Fibroblast of skin of right quadriceps (primary cell): ENCODE measurements around the gene ADAM17.
"Not testable (repeated sequence)": the region's sequence is repeated elsewhere in the genome, so short reads cannot be mapped to it uniquely, and the experiment has no call there.

Experiments used
- DNase-seq: peaks from one replicate; pipeline ENCODE4 v3.0.0-alpha.2; 2013

The ADAM17 gene

DNA sequence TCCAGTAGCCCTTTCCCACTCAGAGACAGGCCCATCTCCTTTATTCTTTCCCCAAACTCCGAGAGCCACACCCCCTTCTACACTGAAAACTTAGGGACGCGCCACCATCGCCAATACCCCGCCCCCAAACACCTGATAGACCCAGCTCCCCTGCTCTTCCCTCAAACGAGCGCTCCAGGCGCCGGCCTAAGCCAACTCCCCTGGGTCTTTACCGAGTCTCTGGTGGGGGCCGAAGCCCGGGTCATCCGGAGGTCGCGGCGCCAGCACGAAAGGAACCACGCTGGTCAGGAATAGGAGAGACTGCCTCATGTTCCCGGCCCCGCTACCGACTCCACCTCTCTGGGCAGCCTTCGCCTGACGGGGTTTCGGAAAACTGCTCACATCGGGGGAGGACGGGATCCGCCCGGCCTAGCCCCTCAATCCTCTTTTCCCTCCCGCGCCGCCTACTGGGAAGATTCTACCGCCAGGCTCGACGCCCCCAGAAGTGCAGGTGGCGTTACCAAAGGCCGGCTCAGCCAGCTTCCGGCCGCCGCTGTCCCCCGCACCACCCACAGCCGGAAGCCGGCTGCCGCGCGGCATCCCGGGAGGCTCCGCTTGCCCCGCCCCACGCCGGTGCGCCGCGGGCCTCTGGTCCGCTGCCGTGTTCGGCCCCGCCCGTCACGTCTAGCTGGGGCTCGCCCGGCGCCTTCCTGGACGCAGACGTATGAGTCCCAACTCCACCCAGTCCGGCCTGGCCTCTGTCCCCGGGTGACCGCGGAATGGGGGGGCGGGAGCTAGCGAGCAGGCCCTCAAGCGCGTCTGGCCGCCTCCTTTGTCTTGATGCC lies at the start of gene ADAM17:
ADAM17 (minus strand) TSS at position 534 of the 824 bp plus-strand sequence; CDS start at position 309, 225 bp downstream.
- peak; percentile 96 for DNase-seq

DNA sequence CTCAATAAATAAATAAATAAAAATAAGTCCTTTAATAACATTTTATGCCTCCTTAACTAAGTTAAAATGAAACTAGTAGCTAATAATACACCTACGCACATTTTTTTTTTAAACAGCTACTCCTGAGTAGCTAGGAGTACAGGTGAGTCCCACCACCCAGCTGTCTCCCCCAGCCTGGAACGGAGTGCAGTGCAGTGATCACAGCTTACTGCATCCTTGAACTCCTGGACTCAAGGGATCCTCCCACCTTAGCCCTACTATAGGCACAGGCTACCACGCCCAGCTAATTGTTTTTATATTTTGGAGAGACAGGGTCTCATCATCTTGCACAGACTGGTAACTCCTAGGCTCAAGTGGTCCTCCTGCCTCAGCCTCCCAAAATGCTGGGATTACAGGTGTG lies 46.8 kb upstream of the ADAM17 start:
- DNase-seq, result no peak

DNA sequence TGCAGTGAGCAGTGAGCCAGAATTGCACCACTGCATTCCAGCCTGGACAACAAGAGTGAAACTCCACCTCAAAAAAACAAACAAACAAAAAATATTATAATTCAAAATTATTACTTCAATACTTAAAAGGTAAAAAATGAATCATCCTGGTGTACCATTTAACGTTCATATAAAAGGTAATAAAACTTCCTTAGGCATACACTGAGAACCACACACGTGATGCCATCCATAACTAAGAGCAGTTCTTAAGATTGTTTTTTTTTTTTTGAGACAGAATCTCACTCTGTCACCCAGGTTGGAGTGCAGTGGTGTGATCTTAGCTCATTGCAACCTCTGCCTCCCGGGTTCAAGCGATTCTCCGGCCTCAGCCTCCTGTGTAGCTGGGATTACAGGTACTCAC lies 45.8 kb upstream of the ADAM17 start:
- no peak for DNase-seq

DNA sequence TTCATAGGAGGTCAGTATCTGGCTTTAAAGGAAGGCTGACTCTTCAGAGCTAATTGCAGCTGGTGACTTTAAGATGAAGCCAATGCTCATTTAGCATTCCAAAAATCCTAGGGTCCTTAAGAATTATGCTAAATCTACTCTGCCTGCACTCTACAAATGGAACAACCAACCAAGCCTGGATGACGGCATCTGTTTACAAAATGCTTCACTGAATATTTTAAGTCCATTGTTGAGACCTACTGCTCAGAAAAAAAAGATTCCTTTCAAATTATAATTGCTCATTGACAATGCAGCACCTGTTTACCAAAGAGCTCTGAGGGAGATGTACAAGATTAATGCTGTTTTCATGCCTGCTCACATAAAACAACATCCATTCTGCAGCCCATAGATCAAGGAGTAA lies 43.8 kb upstream of the ADAM17 start:
- DNase-seq, result no peak

DNA sequence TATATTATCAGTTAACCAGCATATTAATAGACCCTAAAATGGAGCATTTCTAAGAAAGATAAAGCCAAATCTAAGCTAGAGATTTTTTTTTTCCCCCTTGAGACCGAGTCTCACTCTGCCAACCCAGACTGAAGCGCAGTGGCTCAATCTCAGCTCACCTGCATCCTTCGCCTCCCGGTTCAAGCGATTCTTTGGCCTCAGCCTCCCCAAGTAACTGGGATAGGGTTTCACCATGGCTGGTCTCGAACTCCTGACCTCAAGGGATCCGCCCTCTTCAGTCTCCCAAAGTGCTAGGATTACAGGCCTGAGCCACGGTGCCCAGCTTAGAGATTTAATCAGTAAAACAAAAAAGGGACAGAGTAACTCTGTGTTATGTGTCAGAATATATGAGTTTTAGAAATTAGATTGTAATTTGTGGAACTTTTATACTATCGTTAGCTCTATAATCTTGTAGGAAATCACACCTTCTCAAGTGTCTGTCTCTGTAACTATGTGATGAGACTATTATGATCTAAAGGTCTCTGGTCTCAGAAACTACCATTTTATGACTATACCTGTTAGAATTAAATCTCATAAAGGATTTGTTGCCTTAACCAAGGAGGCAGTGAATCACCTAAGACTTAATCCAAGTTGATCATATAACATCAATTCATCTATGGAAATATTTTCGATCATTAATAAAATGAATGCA lies 41.1 kb upstream of the ADAM17 start:
- no peak for DNase-seq

DNA sequence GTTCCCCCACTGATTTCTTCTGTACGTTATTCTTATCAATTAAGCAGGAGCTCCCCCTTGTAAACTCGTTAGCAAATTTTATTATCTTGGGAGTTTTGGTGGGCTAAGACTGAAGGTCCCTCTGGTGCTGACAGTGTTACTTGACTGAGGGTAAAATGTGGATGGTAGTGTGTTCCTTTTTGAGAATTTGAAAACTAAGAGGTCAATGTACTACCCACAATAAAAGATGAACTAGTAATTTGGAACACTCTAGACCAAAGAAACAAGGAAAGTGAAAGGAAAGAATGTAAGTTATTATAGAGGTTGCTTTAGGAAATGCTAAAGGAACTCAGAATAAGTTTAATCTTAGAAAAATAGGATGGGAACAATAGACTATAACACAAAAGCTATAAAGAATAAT lies 40.1 kb upstream of the ADAM17 start:
- no peak for DNase-seq

DNA sequence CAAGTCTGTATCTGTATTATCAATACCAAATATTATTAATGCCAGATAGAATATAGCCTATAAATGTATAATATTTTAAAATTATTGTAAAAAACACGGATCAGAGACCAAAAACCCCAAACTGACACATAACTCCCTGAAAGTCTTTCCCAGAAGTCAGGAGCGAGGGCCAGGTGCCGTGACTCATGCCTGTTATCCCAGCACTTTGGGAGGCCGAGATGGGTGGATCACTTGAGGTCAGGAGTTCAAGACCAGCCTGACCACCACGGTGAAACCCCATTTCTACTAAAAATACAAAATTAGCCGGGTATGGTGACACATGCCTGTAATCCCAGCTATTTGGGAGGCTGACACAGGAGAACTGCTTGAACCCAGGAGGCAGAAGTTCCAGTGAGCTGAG lies 39.6 kb upstream of the ADAM17 start:
- DNase-seq, result not testable (repeated sequence)

DNA sequence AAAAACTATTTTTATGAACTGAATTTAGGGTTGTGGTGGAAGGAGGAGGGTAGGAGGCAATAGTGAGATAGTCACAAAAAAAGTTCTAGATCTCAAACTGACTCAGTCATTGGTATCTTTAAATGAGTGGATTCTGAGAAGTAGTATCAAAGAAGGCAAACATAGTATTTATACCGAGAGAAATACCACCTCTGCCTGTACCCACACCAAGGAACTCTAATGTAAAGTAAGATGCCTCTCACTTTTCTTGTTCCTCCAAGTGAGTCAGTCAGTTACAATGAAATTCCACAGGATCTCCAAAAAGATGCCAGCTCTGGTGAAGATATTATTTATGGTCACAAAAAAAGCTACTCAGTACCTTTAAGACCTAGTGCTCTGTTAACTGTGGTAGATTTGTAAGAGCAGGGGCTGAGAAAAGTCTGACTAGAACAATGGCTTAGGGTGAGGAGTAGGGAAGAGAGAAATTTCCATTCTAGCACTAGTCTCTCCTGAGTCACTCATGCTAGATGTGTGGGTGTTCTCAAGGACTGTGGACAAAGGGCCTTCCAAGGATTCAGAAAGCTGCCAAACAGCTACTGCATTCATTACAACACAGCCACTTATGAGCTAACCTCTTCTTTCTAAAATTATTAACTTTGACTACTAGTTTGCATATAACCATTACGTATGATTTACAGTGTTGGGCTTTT lies 38.9 kb upstream of the ADAM17 start:
- peak; percentile 77 for DNase-seq

DNA sequence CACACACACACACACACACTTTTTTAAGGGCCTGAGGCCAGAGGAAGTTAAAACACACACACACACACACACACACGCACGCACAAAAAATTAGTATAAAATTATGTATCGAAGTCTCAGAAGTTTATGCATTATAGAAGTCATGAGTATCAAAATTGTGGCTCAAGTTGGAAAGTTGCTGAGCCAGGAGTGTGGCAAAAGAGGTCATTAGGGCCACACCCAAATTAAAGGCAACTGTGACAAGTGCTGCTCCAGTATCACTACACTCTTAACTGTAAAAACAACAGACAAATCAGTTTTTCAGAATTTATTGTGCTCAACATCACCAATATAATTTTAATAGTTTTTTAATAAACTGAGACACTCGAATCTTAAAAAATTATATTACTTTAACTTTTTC lies 38.3 kb upstream of the ADAM17 start:
- DNase-seq, result no peak

DNA sequence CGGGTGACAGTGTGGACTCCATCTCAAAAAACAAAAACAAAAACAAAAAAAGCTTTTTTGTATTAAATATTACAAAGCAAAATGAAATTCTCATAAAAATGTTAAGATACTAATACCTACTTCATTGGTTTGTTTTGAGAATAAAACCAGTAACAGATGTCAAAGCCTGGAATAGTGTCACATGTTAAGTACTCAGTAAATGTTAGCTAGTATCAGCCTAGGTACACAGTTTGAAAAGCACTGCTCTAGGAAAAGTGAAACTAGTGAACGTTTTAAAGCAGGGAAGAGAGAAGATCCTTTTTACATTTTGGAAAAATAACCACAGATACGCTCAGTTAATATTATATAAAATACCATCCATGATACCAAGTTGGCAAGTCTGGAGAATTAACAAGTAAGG lies 37.1 kb upstream of the ADAM17 start:
- no peak for DNase-seq

DNA sequence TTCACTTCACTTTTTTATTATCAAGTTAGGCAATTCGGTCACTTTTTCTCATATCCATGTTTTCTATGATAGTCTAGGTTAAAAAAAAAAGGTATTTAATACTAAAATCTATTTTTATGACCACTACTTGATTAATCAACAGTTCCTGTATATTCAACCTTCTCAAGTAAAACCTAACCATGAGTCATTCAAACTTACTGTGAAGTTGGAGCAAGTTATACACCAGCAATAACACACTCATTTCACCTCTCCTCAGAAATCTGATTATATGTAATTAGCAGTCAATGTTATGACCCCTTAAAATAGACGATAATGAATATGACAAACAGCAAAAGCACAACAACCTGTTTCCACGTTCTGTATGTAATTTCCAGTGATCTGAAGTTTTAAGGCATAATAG lies 35.0 kb upstream of the ADAM17 start:
- DNase-seq, result no peak

DNA sequence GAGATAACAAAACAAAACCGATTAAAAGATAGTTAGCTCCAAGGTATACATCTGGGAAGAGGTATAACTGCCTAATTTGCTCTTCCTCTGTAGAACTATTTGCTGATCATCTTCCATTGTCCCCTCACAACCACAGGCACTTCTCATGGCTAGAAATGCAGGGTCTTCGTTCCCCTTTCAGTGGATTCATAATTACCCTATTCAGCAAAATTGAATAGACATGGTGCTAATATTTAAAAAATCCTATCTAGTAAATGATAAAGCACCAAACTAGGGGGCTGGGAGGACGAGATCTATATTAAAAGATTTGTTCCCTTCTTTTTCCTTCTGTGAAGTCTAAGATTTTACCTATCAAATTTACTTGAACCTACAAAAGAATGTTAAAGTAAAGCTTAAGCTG lies 30.8 kb upstream of the ADAM17 start:
- DNase-seq, result no peak

DNA sequence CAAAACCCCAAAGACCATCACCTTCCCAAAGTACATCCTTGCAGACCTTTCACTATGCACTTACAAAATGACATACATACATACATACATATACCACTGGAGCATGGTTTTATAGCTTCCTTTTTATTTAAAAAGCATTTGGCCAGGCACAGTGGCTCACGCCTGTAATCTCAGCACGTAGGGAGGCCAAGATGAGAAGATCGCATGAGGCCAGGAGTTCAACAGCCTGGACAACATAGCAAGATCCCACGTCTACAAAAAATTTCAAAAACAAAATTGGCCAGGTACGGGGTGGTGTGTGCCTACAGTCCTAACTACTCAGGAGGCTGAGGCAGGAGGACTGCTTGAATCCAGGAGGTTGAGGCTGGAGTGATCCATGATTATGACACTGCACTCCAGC lies 29.9 kb upstream of the ADAM17 start:
- DNase-seq, result no peak

DNA sequence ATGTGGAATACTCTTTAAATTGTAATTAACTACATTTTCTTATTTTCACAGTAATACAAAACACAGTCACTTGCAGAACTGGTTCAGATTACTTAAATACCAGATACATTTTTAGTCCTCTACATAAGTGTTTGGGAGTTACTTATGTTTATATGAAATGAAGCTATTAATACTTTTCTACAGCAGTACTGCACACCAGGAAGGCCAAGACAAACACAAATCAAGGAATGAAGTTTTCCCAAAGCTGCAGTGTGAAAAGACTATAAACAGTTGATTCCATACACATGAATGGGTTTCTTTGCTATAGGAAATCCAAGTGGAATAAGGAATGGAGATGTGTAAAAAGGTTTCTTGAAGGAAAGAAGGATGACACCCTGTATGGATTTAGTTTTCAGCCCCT lies 29.3 kb upstream of the ADAM17 start:
- not testable (repeated sequence) for DNase-seq

DNA sequence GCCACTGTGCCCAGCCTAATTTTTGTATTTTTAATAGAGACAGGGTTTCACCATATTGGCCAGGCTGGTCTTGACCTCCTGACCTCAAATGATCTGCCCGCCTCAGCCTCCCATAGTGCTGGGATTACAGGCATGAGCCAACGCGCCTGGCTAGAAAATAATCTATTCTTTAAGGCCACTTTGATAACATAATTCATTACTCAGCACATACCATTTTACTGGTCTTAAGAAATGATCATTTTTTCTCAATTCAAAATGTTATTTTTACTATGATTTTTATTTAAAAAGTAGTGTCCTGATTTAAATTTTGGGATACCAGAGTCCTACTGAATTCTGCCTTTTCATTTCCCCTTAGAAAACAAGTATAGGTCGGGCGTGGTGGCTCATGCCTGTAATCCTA lies 27.0 kb upstream of the ADAM17 start:
- no peak for DNase-seq

DNA sequence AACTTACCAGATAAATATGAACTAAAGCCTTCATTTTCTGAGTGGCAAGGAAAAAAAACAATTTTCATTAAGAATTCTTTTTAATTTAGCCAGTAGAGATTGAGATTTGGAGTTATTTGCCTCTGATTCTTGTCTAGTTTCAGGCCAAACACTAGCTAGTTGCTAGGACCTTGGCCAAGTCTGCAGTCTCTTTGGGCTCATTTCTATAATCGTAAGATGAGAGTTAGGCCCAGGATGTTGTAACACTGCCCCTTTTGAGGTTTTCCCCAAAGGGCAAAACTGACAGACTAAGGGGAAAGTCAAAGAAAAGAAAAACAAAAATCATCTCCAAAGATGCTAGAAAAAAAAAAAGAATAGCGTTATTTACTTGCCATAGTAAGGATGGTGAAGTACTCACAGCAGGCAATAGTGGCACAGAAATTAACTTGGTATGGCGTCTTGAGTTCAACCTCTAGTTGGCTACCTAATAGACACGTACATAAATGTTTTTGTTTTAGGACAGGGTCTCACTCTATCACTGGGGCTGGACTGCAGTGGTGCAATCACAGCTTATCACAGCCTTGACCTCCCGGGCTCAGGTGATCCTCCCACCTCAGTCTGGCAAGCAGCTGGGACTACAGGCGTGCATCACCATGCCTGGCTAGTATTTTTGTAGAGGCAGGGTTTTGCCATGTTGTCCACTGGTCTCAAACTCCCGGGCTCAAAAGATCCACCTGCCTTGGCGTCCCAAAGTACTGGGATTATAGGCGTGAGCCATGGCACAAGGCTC lies 23.0 kb upstream of the ADAM17 start:
- no peak for DNase-seq

DNA sequence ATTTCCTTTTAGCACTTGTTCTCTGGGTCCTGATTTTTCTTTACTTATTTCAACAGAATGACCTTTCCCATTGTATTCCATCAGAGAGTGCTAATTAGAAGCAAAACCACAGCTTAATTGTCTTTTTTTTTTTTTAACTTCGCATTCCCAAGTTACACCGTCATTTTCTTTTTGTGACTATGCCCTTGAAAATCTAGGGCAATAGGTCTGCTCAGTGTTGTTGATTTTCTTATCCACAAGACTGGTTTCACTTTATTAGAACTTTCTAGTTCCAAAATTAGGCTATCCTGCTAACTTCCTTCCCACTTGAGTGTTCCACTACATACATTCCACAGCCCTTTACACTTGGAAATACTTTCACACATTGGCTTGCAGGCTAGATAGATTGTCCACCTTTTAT lies 18.7 kb upstream of the ADAM17 start:
- no peak for DNase-seq

DNA sequence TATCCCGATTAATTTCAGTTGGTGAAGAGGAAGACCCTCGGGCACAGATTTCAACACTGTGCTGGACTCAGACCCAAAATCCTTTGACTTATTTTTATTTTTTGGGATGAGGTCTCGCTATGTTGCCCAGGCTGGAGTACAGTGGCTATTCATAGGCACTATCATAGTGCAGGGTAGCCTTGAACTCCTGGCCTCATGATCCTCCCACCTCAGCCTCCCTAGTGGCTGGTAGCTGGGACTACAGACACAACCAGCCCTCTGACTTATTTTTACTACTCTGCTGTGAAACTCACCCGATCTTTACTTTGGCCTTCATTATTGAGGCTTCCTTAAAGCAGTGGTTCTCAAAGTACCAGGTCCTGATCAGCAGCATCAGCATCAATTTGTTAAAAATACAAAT lies 18.2 kb upstream of the ADAM17 start:
- DNase-seq, result no peak

DNA sequence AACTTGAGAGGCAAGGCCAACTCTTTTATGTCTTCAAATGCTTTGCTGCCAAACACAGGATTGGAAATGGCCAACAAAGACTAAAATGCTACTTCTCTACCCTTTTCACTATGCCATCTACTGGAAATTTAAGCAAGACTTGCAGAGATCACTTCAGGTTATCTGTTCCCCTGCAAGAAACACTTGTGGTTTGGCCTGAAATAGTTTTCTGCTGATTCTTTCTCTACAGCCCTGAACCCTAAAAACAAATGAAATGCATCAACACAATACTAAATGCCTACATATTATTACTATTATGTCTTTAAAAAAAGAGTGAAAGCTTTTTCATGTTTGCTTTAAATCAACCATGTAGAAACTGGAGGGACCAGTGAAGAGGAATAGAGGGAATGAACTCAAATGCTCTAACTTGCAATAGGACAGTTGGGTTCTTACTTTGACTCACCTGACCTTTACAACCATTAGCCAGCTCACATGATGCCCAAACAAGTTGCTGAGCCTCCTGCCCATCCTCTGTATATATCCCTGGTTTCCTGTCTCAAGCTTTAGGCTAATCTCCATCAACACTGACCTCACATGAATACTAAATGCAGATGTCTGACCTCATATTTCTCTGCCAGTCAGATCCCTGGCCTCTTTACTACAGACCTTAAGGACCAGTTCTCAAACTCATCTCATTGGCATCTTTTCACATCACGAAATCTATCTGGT lies 17.5 kb upstream of the ADAM17 start:
- DNase-seq, result no peak

DNA sequence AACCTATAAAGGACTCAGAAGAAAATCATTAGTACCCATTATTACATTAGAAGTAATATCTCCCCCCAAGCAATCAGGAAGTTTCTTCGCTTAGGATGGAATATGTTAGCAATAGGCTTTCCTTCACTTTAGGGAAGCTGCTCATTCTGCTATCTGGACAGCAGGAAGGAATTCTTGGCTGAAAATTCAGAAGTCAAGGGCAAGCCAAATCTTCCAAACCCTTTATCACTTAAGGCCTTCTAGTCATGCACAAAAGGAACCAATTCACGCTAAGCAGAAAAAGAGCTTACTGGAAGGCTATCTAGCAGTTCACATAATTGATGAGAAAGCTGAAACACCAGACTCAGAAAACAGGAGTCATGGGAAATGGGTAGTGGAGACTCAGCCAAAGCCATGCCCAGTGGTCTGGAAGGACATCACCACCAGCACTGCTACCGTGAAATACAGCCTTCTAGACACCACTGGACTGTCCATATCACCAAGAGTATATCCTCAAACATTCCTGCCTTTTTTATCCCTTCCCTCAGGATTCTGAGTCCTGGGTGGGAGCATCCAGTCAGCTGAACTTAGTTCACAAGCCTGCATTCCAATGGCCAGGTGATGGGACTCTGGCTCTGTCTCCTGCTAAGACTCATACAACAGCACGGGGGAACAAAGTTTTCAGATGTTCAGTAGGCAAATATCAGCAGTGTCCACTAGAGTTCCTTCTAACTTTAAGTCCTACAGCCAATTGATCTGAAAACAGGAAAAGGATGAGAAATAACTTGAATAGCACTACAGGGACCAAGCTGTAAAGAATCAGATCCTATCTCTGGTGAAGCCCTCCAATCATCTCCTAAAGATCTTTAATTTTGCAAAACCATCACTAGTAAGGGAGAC lies 14.8 kb upstream of the ADAM17 start:
- DNase-seq, result no peak

DNA sequence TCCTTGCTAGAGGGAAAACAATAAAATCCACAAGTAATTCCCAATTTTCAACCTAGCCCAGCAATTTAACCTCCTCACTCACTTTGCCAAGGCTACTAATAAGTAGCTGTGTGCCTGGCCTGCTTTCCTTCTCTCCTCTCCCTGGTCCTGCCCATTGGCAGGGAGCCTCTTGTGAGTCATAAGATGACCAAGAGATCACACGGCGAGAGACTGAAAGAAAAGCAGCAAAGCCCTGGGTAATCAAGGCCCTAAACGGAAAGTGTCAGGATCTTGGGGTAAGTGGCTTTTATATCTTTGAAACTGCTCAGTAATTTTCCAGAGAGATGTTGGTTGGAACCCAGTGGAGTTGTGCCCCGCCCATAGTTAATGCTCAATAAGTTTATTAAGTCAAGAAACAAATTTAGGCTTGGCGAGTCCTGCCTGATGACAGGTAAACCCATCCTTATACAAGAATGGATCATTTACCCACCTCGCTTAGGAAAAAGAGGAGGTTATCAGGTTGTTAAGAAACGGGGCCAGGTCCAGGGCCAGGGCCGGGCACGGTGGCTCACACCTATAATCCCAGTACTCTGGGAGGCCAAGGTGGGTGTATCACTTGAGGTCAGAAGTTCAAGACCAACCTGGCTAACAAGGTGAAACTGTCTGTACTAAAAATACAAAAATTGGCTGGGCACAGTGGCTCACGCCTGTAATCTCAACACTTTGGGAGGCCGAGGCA lies 10.0 kb upstream of the ADAM17 start:
- peak; percentile 86 for DNase-seq
